ENCODE measurements around the gene SSR4.

DNA sequence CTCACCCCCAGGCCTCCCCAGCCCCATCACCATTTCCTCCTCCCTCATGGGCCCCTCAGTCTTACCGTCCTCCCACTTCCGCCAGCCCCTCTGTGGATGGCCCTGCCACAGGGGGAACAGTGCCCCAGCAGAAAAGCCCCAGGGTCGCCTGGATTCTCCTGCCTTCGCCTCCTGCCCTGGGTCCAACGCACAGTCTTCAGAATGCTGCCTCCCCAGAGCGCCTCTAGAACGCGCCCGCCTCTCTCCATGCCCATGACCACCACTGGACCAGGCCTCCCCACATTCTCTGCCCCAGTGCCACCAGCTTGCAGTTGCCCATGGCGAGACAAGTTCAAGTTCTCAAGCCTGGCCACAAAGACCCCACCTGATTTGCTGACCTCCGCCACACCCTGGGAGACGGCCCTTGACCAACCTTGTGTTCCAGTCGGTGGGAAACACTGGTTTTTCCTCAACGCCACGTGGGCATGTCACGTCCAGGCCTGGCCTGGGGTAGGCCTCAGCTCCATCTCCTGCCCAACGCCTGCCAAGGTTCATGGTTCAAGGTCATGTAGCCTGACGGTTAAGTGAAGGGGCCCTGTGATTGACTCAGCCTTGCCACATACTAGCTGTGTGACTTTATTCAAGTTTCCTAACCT lies 31.1 kb upstream of the SSR4 start:
- no peak for TF ChIP-seq EZH2 (IDR thresholded peaks at IDR 0.05; ENCODE audit: borderline replicate concordance, insufficient read depth, low read depth, low read length, poor library complexity, severe bottlenecking)
- TF ChIP-seq, protein P1, sequence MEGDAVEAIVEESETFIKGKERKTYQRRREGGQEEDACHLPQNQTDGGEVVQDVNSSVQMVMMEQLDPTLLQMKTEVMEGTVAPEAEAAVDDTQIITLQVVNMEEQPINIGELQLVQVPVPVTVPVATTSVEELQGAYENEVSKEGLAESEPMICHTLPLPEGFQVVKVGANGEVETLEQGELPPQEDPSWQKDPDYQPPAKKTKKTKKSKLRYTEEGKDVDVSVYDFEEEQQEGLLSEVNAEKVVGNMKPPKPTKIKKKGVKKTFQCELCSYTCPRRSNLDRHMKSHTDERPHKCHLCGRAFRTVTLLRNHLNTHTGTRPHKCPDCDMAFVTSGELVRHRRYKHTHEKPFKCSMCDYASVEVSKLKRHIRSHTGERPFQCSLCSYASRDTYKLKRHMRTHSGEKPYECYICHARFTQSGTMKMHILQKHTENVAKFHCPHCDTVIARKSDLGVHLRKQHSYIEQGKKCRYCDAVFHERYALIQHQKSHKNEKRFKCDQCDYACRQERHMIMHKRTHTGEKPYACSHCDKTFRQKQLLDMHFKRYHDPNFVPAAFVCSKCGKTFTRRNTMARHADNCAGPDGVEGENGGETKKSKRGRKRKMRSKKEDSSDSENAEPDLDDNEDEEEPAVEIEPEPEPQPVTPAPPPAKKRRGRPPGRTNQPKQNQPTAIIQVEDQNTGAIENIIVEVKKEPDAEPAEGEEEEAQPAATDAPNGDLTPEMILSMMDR (IDR thresholded peaks at IDR 0.05): no peak

Measured in B cell (primary cell).